ENCODE data around the gene OSM. TPM values are rescaled to one million over a fixed set of nuclear protein-coding genes. Genes with fewer than 3 reads are reported as not detected.

Gene OSM
- polyA plus RNA-seq, 1 donor (not counting 4 experiments of a cell fraction or from before 2014, with no cell fraction given), result not detected

- H3K4me2 ChIP-seq (ENCODE audit: control insufficient read depth, extremely low read depth, insufficient read depth, low read depth, low read length), result no peak overlapping the region
- no peaks in the 10 kb centered on the region for H3K79me2 ChIP-seq (ENCODE audit: control insufficient read depth, insufficient read depth, low read length)
- FAIRE-seq (no peak), DNase-seq (ENCODE audit: low read depth, low spot score) (no peak)
- no peak overlapping the region for H3K27ac ChIP-seq (ENCODE audit: control insufficient read depth, insufficient read depth, low read length)
- H3K4me3 ChIP-seq (ENCODE audit: control insufficient read depth in 2 of 3, extremely low read depth in 1 of 3, insufficient read depth in 2 of 3, low read depth in 1 of 3, low read length in 3 of 3), result no peak overlapping the region
- no peak for TF ChIP-seq EZH2 (IDR thresholded peaks at IDR 0.05; ENCODE audit: low read length)
- TF ChIP-seq, protein P1, sequence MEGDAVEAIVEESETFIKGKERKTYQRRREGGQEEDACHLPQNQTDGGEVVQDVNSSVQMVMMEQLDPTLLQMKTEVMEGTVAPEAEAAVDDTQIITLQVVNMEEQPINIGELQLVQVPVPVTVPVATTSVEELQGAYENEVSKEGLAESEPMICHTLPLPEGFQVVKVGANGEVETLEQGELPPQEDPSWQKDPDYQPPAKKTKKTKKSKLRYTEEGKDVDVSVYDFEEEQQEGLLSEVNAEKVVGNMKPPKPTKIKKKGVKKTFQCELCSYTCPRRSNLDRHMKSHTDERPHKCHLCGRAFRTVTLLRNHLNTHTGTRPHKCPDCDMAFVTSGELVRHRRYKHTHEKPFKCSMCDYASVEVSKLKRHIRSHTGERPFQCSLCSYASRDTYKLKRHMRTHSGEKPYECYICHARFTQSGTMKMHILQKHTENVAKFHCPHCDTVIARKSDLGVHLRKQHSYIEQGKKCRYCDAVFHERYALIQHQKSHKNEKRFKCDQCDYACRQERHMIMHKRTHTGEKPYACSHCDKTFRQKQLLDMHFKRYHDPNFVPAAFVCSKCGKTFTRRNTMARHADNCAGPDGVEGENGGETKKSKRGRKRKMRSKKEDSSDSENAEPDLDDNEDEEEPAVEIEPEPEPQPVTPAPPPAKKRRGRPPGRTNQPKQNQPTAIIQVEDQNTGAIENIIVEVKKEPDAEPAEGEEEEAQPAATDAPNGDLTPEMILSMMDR (optimal IDR thresholded peaks at IDR 0.05 in 1 of 3, IDR thresholded peaks at IDR 0.05 in 1 of 3, conservative IDR thresholded peaks at IDR 0.05 in 1 of 3; ENCODE audit: extremely low read depth in 1 of 3, insufficient read depth in 2 of 3, low read length in 3 of 3), result no peak
- H3K4me1 ChIP-seq (ENCODE audit: control insufficient read depth, extremely low read depth, insufficient read depth, low read length), result no peaks in the 10 kb centered on the region
- H3K27me3 ChIP-seq (ENCODE audit: control insufficient read depth, extremely low read depth, insufficient read depth, low read length), result no peaks in the 10 kb centered on the region
- no peak overlapping the region for H3K9ac ChIP-seq (ENCODE audit: control insufficient read depth, extremely low read depth, insufficient read depth, low read length)
- dilution Hi-C loops (cut with MboI; ENCODE audit: extremely low pct_ligation_motif_present, low sequenced_read_pairs), result no loop called here
- H3K9me3 ChIP-seq (ENCODE audit: control insufficient read depth, low read depth, low read length), result no peaks in the 10 kb centered on the region
- peaks cover 0 to 2% of the 10 kb centered on the region in 2 experiments for H3K36me3 ChIP-seq (ENCODE audit: control insufficient read depth in 2 of 2, extremely low read depth in 1 of 2, insufficient read depth in 2 of 2, low read length in 2 of 2)
- no peak overlapping the region for H2AFZ ChIP-seq (ENCODE audit: control insufficient read depth, low read length)
- no peaks in the 10 kb centered on the region for H3K9me1 ChIP-seq (ENCODE audit: control insufficient read depth, extremely low read depth, insufficient read depth, low read length)
- no peaks in the 10 kb centered on the region for H4K20me1 ChIP-seq (ENCODE audit: control insufficient read depth, extremely low read depth, insufficient read depth, low read length)
These were observed 28.5 kb downstream of the OSM start for GRCh38 chr22:30238136-30238535.

DNA sequence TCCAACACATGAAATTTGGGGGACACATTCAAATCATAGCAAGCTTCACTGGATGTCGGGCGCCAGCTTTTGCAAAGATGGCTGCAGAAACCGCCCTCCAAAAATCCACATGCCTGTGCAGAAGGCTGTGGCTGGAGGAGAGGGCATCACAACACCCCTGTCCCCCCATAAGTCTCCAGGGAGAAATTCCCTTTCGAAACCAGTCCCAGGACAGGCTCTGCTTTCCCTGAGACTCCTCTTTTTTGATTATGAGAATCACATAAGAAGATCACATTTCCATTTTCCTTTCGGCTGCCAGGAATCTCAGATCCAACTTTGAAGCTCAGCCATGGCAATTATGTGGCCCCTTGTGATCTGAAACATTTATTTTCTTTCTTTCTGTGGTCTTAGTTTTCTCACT lies 29.8 kb downstream of the OSM start:
- Histone ChIP-seq H3K4me1 (ENCODE audit: control insufficient read depth, extremely low read depth, insufficient read depth, low read length) (no peaks in the 10 kb centered on the region), H3K79me2 (ENCODE audit: control insufficient read depth, insufficient read depth, low read length) (no peaks in the 10 kb centered on the region), H3K4me3 (ENCODE audit: control insufficient read depth in 2 of 3, extremely low read depth in 1 of 3, insufficient read depth in 2 of 3, low read depth in 1 of 3, low read length in 3 of 3) (no peak overlapping the region), H2AFZ (ENCODE audit: control insufficient read depth, low read length) (no peak overlapping the region), H3K4me2 (ENCODE audit: control insufficient read depth, extremely low read depth, insufficient read depth, low read depth, low read length) (no peak overlapping the region), H3K27ac (ENCODE audit: control insufficient read depth, insufficient read depth, low read length) (no peak overlapping the region), H3K9me3 (ENCODE audit: control insufficient read depth, low read depth, low read length) (no peaks in the 10 kb centered on the region), H3K9me1 (ENCODE audit: control insufficient read depth, extremely low read depth, insufficient read depth, low read length) (no peaks in the 10 kb centered on the region), H3K27me3 (ENCODE audit: control insufficient read depth, extremely low read depth, insufficient read depth, low read length) (no peaks in the 10 kb centered on the region), H4K20me1 (ENCODE audit: control insufficient read depth, extremely low read depth, insufficient read depth, low read length) (no peaks in the 10 kb centered on the region), H3K9ac (ENCODE audit: control insufficient read depth, extremely low read depth, insufficient read depth, low read length) (no peak overlapping the region), H3K36me3 (ENCODE audit: control insufficient read depth in 2 of 2, extremely low read depth in 1 of 2, insufficient read depth in 2 of 2, low read length in 2 of 2) (peaks cover 0 to 2% of the 10 kb centered on the region in 2 experiments)
- TF ChIP-seq EZH2 (IDR thresholded peaks at IDR 0.05; ENCODE audit: low read length), result no peak
- TF ChIP-seq, protein P1 (optimal IDR thresholded peaks at IDR 0.05 in 1 of 3, IDR thresholded peaks at IDR 0.05 in 1 of 3, conservative IDR thresholded peaks at IDR 0.05 in 1 of 3; ENCODE audit: extremely low read depth in 1 of 3, insufficient read depth in 2 of 3, low read length in 3 of 3), result no peak
- DNase-seq (ENCODE audit: low read depth, low spot score) (no peak), FAIRE-seq (no peak)
- dilution Hi-C loops (cut with MboI; ENCODE audit: extremely low pct_ligation_motif_present, low sequenced_read_pairs), result no loop called here
